Nephron (organoid): ENCODE measurements around the gene DENND4A.

Source experiments
- H3K27ac Mint-ChIP-seq, 3 experiments: 2 replicates each; pipeline ENCODE4 v1.8.0; 2020; ENCODE audit warnings: mixed read lengths in 3 of 3, mild to moderate bottlenecking in 2 of 3, moderate library complexity in 1 of 3
- H3K27me3 Mint-ChIP-seq: 2 replicates; pipeline ENCODE4 v1.8.0; 2021; ENCODE audit warnings: low read depth, mild to moderate bottlenecking, moderate library complexity, mixed read lengths
- H3K36me3 Mint-ChIP-seq: 2 replicates; pipeline ENCODE4 v1.8.0; 2020; ENCODE audit warnings: low read depth, mixed read lengths
- H3K4me1 Mint-ChIP-seq: 2 replicates; pipeline ENCODE4 v1.8.0; 2020; ENCODE audit warnings: mixed read lengths
- H3K4me3 Mint-ChIP-seq, 3 experiments: 2 replicates each; pipeline ENCODE4 v1.8.0; 2020; ENCODE audit warnings: mild to moderate bottlenecking in 3 of 3, mixed read lengths in 3 of 3, moderate library complexity in 2 of 3
- H3K9me3 Mint-ChIP-seq: 2 replicates; pipeline ENCODE4 v1.8.0; 2020; ENCODE audit warnings: mixed read lengths
- CTCF ChIP-seq, 3 experiments: fragments of 200-600 bp; sonication (generic); IDR thresholded peaks; one replicate each; pipeline ENCODE4 v1.5.0; 2021; ENCODE audit warnings: antibody characterized with exemption in 3 of 3; ENCODE audit not compliant: unreplicated experiment in 3 of 3

The DENND4A gene

DNA sequence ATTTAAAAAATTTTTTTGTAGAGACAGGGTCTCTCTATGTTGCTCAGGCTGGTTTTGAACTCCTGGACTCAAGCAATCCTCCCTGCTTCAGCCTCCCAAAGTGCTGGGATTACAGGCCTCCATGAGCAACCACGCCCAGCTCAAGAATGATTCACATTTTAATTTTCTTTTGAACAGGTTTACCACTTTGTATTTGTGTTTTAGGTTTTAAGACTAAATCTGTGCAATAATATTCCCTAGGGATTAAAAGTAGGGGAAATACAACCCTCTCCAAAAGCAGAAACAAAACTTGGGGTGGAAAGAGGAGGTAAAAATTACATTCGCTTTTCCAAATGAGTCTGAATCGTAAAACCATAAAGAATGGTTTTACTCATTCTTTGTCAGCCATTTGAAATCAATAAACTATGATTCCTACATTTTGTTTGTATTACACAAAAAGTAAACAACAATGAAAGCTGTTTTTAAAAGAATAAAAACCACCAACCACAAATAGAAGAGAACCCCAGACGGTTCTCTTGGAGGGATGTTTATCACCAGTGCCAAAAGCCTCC, 132.5 kb downstream of the DENND4A start:
- Mint-ChIP-seq H3K9me3 (no peaks in the 10 kb centered on the region), H3K36me3 (peaks cover 6% of the 10 kb centered on the region), H3K4me3 (no peak overlapping the region), H3K27me3 (no peaks in the 10 kb centered on the region), H3K27ac (no peak overlapping the region), H3K4me1 (no peaks in the 10 kb centered on the region)
- TF ChIP-seq CTCF (IDR thresholded peaks at IDR 0.05; ENCODE audit: unreplicated experiment in 3 of 3): no peak

DNA sequence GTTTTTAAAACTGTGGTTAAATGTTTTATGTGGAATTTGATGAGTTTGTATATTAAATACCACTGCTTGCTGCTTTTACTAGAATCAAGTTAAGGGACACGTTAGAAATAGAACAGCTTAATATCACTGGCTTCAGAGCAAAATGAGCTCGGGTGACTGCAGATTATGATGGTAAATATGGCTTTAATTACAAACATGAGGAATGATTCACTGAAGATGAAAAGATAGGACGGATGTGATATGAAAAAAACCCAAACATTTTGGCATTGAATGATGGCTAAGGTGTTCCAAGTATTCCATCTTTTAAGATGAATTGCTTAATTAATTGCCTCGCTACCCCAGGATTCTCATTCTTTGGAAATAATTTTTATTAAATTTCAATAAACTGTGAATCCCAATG, 136.6 kb downstream of the DENND4A start:
- no peak for TF ChIP-seq CTCF (IDR thresholded peaks at IDR 0.05; ENCODE audit: unreplicated experiment in 3 of 3)
- no peaks in the 10 kb centered on the region for H3K4me1 Mint-ChIP-seq
- no peak overlapping the region for H3K4me3 Mint-ChIP-seq
- no peaks in the 10 kb centered on the region for H3K27me3 Mint-ChIP-seq
- no peak overlapping the region for H3K27ac Mint-ChIP-seq
- H3K36me3 Mint-ChIP-seq: peaks cover 20% of the 10 kb centered on the region
- H3K9me3 Mint-ChIP-seq: no peaks in the 10 kb centered on the region

GRCh38 chr15:65655026-65655425, 137.1 kb downstream of the DENND4A start:
- H3K4me3 Mint-ChIP-seq: no peak overlapping the region
- no peak overlapping the region for H3K27ac Mint-ChIP-seq
- H3K27me3 Mint-ChIP-seq: no peaks in the 10 kb centered on the region
- H3K4me1 Mint-ChIP-seq: no peaks in the 10 kb centered on the region
- H3K9me3 Mint-ChIP-seq: no peaks in the 10 kb centered on the region
- H3K36me3 Mint-ChIP-seq: peaks cover 24% of the 10 kb centered on the region
- no peak for TF ChIP-seq CTCF (IDR thresholded peaks at IDR 0.05; ENCODE audit: unreplicated experiment in 3 of 3)

GRCh38 chr15:65653801-65654521, 138.1 kb downstream of the DENND4A start:
- H3K36me3 Mint-ChIP-seq: peaks cover 26% of the 10 kb centered on the region
- H3K27ac Mint-ChIP-seq: no peak overlapping the region
- H3K4me3 Mint-ChIP-seq: no peak overlapping the region
- no peaks in the 10 kb centered on the region for H3K27me3 Mint-ChIP-seq
- no peaks in the 10 kb centered on the region for H3K9me3 Mint-ChIP-seq
- TF ChIP-seq CTCF (IDR thresholded peaks at IDR 0.05; ENCODE audit: unreplicated experiment in 3 of 3): no peak
- no peaks in the 10 kb centered on the region for H3K4me1 Mint-ChIP-seq

DNA sequence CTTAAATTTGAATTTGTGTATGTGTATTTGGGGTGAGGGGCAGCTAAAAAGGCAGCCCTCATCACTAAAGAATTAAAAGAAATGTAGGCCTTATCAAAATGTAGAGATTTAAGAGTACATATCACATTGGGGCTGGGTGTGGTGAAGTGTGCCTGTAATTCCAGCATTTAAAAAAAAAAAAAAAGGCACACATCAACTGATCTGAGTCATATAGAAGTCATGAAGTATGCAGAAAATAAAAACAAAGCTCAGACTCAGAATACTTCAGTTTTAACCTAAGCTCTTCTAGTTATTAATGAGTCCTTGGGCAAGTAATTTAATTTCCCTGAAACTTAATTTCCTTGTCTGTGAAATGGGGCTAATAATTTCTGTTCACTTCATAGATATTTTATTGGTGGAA, 138.8 kb downstream of the DENND4A start:
- Mint-ChIP-seq H3K27me3 (no peaks in the 10 kb centered on the region), H3K27ac (no peak overlapping the region), H3K4me3 (no peak overlapping the region), H3K36me3 (peaks cover 26% of the 10 kb centered on the region), H3K4me1 (no peaks in the 10 kb centered on the region), H3K9me3 (no peaks in the 10 kb centered on the region)
- TF ChIP-seq CTCF (IDR thresholded peaks at IDR 0.05; ENCODE audit: unreplicated experiment in 3 of 3): no peak
